ENCODE results near the gene KLK8.

KLK8 gene

GRCh38 chr19:51016798-51017683, 15.6 kb upstream of the KLK8 start:
- peak overlapping the region; percentile 60 for H3K4me3 ChIP-seq (ENCODE audit: insufficient read length, low read depth)
- TF ChIP-seq SUZ12 (IDR thresholded peaks at IDR 0.05; ENCODE audit: extremely low read depth, insufficient read depth, insufficient read length) (no peak), ZNF274 (IDR thresholded peaks at IDR 0.05; ENCODE audit: low read depth, low read length) (no peak), YY1 (IDR thresholded peaks at IDR 0.05; ENCODE audit: insufficient read depth, insufficient read length) (no peak)
- DNase-seq (ENCODE audit: low read depth, low spot score) = peak; percentile 59

GRCh38 chr19:51015691-51016267, 14.4 kb upstream of the KLK8 start:
- H3K36me3 ChIP-seq (ENCODE audit: insufficient read depth, insufficient read length, low read length) = no peaks in the 10 kb centered on the region
- H3K9ac ChIP-seq (ENCODE audit: insufficient read length, low read depth) = no peak overlapping the region
- TF ChIP-seq SUZ12 (IDR thresholded peaks at IDR 0.05; ENCODE audit: extremely low read depth, insufficient read depth, insufficient read length) (no peak), YY1 (IDR thresholded peaks at IDR 0.05; ENCODE audit: insufficient read depth, insufficient read length) (no peak), ZNF274 (IDR thresholded peaks at IDR 0.05; ENCODE audit: low read depth, low read length) (no peak)
- no peak for DNase-seq (ENCODE audit: low read depth, low spot score)
- H3K4me3 ChIP-seq (ENCODE audit: insufficient read length, low read depth) = no peak overlapping the region
- no peaks in the 10 kb centered on the region for H3K4me1 ChIP-seq (ENCODE audit: insufficient read depth, insufficient read length)
- H3K27me3 ChIP-seq (ENCODE audit: insufficient read depth, insufficient read length) = peaks cover 23% of the 10 kb centered on the region
- H3K9me3 ChIP-seq (ENCODE audit: insufficient read depth, low read length) = no peaks in the 10 kb centered on the region

More at GRCh38 chr19:51016798-51017683, 15.6 kb upstream of the KLK8 start:
- Histone ChIP-seq H3K9me3 (ENCODE audit: insufficient read depth, low read length) (no peaks in the 10 kb centered on the region), H3K36me3 (ENCODE audit: insufficient read depth, insufficient read length, low read length) (no peaks in the 10 kb centered on the region), H3K9ac (ENCODE audit: insufficient read length, low read depth) (peak overlapping the region; percentile 72), H3K27me3 (ENCODE audit: insufficient read depth, insufficient read length) (peaks cover 23% of the 10 kb centered on the region), H3K4me1 (ENCODE audit: insufficient read depth, insufficient read length) (no peaks in the 10 kb centered on the region)

GRCh38 chr19:51014242-51014641, 12.8 kb upstream of the KLK8 start:
- Histone ChIP-seq H3K27me3 (ENCODE audit: insufficient read depth, insufficient read length) (peaks cover 16% of the 10 kb centered on the region), H3K36me3 (ENCODE audit: insufficient read depth, insufficient read length, low read length) (no peaks in the 10 kb centered on the region), H3K9ac (ENCODE audit: insufficient read length, low read depth) (no peak overlapping the region), H3K4me1 (ENCODE audit: insufficient read depth, insufficient read length) (no peaks in the 10 kb centered on the region), H3K9me3 (ENCODE audit: insufficient read depth, low read length) (no peaks in the 10 kb centered on the region), H3K4me3 (ENCODE audit: insufficient read length, low read depth) (no peak overlapping the region)
- TF ChIP-seq ZNF274 (IDR thresholded peaks at IDR 0.05; ENCODE audit: low read depth, low read length) = no peak
- TF ChIP-seq YY1 (IDR thresholded peaks at IDR 0.05; ENCODE audit: insufficient read depth, insufficient read length) = no peak
- TF ChIP-seq SUZ12 (IDR thresholded peaks at IDR 0.05; ENCODE audit: extremely low read depth, insufficient read depth, insufficient read length) = no peak
- DNase-seq (ENCODE audit: low read depth, low spot score) = no peak

- no peak overlapping the region for H3K9ac ChIP-seq (ENCODE audit: insufficient read length, low read depth)
- H3K4me1 ChIP-seq (ENCODE audit: insufficient read depth, insufficient read length) = no peaks in the 10 kb centered on the region
- H3K36me3 ChIP-seq (ENCODE audit: insufficient read depth, insufficient read length, low read length) = no peaks in the 10 kb centered on the region
- peaks cover 5% of the 10 kb centered on the region for H3K27me3 ChIP-seq (ENCODE audit: insufficient read depth, insufficient read length)
- TF ChIP-seq YY1 (IDR thresholded peaks at IDR 0.05; ENCODE audit: insufficient read depth, insufficient read length) (no peak), SUZ12 (IDR thresholded peaks at IDR 0.05; ENCODE audit: extremely low read depth, insufficient read depth, insufficient read length) (no peak), ZNF274 (IDR thresholded peaks at IDR 0.05; ENCODE audit: low read depth, low read length) (no peak)
- H3K9me3 ChIP-seq (ENCODE audit: insufficient read depth, low read length) = no peaks in the 10 kb centered on the region
- no peak overlapping the region for H3K4me3 ChIP-seq (ENCODE audit: insufficient read length, low read depth)
- no peak for DNase-seq (ENCODE audit: low read depth, low spot score)
Observed at GRCh38 chr19:51012661-51013190, 11.3 kb upstream of the KLK8 start.

GRCh38 chr19:51010066-51010795, 8.8 kb upstream of the KLK8 start:
- Histone ChIP-seq H3K9me3 (ENCODE audit: insufficient read depth, low read length) (no peaks in the 10 kb centered on the region), H3K27me3 (ENCODE audit: insufficient read depth, insufficient read length) (peaks cover 5% of the 10 kb centered on the region), H3K36me3 (ENCODE audit: insufficient read depth, insufficient read length, low read length) (no peaks in the 10 kb centered on the region), H3K4me1 (ENCODE audit: insufficient read depth, insufficient read length) (no peaks in the 10 kb centered on the region), H3K4me3 (ENCODE audit: insufficient read length, low read depth) (no peak overlapping the region), H3K9ac (ENCODE audit: insufficient read length, low read depth) (no peak overlapping the region)
- TF ChIP-seq SUZ12 (IDR thresholded peaks at IDR 0.05; ENCODE audit: extremely low read depth, insufficient read depth, insufficient read length) (no peak), YY1 (IDR thresholded peaks at IDR 0.05; ENCODE audit: insufficient read depth, insufficient read length) (no peak), ZNF274 (IDR thresholded peaks at IDR 0.05; ENCODE audit: low read depth, low read length) (no peak)
- no peak for DNase-seq (ENCODE audit: low read depth, low spot score)

GRCh38 chr19:51009061-51009891, 7.9 kb upstream of the KLK8 start:
- DNase-seq (ENCODE audit: low read depth, low spot score) = no peak
- no peaks in the 10 kb centered on the region for H3K4me1 ChIP-seq (ENCODE audit: insufficient read depth, insufficient read length)
- no peaks in the 10 kb centered on the region for H3K9me3 ChIP-seq (ENCODE audit: insufficient read depth, low read length)
- H3K9ac ChIP-seq (ENCODE audit: insufficient read length, low read depth) = no peak overlapping the region
- H3K36me3 ChIP-seq (ENCODE audit: insufficient read depth, insufficient read length, low read length) = no peaks in the 10 kb centered on the region
- peaks cover 5% of the 10 kb centered on the region for H3K27me3 ChIP-seq (ENCODE audit: insufficient read depth, insufficient read length)
- no peak for TF ChIP-seq YY1 (IDR thresholded peaks at IDR 0.05; ENCODE audit: insufficient read depth, insufficient read length)
- no peak for TF ChIP-seq ZNF274 (IDR thresholded peaks at IDR 0.05; ENCODE audit: low read depth, low read length)
- TF ChIP-seq SUZ12 (IDR thresholded peaks at IDR 0.05; ENCODE audit: extremely low read depth, insufficient read depth, insufficient read length) = no peak
- H3K4me3 ChIP-seq (ENCODE audit: insufficient read length, low read depth) = no peak overlapping the region
